ENCODE measurements around the gene RNU6-1.

DNA sequence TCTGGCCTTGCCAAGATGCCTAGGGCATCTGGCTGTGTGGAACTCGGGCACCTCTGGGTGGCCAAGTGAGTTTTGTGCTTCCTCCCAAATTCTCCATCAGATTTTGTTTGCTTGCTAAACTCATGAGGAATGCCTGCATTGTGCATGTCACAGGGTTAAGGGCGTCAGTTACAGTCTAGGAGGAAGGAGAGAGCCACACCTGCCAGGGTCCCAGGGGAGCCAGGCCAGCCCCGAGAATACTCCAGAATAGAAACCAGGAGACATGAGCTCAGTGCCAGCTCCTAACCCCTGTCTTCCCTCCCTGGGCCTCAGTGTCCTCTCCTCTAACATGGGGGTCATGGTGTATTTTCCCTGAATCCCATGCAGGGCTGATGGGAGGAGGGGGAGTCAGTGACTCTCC, 36.5 kb downstream of the RNU6-1 start:
- no peak for TF ChIP-seq POLR2A (IDR thresholded peaks at IDR 0.05)
- TF ChIP-seq, protein P1, sequence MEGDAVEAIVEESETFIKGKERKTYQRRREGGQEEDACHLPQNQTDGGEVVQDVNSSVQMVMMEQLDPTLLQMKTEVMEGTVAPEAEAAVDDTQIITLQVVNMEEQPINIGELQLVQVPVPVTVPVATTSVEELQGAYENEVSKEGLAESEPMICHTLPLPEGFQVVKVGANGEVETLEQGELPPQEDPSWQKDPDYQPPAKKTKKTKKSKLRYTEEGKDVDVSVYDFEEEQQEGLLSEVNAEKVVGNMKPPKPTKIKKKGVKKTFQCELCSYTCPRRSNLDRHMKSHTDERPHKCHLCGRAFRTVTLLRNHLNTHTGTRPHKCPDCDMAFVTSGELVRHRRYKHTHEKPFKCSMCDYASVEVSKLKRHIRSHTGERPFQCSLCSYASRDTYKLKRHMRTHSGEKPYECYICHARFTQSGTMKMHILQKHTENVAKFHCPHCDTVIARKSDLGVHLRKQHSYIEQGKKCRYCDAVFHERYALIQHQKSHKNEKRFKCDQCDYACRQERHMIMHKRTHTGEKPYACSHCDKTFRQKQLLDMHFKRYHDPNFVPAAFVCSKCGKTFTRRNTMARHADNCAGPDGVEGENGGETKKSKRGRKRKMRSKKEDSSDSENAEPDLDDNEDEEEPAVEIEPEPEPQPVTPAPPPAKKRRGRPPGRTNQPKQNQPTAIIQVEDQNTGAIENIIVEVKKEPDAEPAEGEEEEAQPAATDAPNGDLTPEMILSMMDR (IDR thresholded peaks at IDR 0.05), result no peak
